HFF-Myc (cell line): ENCODE measurements around the gene VPS37C.

Source experiments
- DNase-seq: peaks from one replicate; pipeline ENCODE4 v3.0.0-alpha.2; 2011; ENCODE audit warnings: low read depth; ENCODE audit errors: extremely low read depth
- H3K4me3 ChIP-seq: replicated peaks from 2 replicates; pipeline ENCODE4 v1.5.1; 2011; ENCODE audit warnings: low read depth, mild to moderate bottlenecking, control low read depth, low read length
- TF ChIP-seq, protein P1 (sequence below): IDR thresholded peaks from 2 replicates; pipeline ENCODE4 v1.5.1; 2012; ENCODE audit warnings: mild to moderate bottlenecking, low read depth, low read length, control low read depth; ENCODE audit errors: missing control alignments

Gene VPS37C

DNA sequence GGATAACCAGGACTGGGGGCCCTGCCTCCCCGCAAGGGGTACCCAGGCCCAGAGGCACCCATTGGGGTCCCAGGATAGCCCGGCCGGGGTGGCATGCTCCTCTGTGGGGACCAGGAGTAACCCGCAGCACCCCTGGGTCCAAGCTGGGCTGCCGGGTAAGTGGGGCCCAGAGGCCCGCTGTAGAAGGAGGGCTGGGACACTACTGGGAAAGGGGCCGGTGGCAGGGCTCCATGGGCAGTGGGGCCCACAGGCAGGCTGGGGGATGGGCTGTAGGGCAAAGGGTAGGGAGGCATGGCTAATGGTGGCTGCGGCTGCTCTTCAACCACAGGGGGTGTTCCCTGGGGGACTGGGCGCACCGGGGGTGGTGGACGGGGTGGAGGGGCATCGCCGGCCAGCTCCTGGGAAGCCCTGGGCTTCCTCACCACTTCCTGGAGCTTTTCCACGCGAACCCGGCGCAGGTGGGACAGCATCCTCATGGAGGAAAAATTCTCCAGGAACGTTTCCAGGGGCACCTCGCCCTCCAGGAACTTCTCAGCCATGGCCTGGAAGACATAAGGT lies 29.1 kb downstream of the VPS37C start:
- no peak for DNase-seq
- H3K4me3 ChIP-seq, result no peak overlapping the region
- TF ChIP-seq, protein P1, sequence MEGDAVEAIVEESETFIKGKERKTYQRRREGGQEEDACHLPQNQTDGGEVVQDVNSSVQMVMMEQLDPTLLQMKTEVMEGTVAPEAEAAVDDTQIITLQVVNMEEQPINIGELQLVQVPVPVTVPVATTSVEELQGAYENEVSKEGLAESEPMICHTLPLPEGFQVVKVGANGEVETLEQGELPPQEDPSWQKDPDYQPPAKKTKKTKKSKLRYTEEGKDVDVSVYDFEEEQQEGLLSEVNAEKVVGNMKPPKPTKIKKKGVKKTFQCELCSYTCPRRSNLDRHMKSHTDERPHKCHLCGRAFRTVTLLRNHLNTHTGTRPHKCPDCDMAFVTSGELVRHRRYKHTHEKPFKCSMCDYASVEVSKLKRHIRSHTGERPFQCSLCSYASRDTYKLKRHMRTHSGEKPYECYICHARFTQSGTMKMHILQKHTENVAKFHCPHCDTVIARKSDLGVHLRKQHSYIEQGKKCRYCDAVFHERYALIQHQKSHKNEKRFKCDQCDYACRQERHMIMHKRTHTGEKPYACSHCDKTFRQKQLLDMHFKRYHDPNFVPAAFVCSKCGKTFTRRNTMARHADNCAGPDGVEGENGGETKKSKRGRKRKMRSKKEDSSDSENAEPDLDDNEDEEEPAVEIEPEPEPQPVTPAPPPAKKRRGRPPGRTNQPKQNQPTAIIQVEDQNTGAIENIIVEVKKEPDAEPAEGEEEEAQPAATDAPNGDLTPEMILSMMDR, result no peak

DNA sequence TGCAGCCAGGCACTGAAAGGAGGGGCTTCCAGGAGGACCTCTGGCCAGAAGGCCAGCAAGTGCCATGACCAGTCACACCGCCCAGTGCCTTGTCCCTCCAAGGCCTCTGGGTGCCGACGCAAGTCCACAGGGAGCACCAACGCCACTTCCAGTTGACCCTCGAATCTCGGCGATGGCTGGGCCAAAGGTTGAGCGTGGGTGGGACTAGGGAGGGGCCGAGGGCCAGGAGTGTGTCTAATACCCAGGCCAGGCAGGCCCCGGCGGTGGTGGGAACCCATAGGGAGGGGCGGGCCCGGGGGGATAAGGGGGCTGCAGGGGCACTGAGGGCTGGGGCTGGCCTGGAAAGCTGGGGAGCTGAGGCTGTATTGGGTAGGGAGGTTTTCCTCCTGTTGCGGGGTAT lies 29.6 kb downstream of the VPS37C start:
- no peak overlapping the region for H3K4me3 ChIP-seq
- TF ChIP-seq, protein P1, result no peak
- no peak for DNase-seq

DNA sequence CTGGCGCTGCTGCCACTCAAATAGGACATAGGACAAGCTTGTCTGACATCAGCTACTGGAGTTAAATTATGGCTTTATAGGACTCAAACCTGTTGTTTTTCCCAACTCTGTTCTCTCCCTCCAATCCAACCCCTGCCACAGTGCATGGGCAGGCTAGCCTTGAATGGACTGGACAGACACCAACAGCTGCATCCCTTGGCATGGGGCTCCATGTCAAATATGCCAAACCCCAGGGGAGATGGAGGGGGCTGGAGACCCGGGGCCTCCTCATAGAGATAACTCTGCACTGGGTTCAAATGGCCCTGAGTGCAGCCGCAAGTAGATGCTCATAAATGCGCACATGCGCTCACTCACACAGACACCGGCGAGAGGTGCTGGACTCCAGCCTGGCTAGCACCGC lies 30.0 kb downstream of the VPS37C start:
- no peak for DNase-seq
- TF ChIP-seq, protein P1, result no peak
- no peak overlapping the region for H3K4me3 ChIP-seq

DNA sequence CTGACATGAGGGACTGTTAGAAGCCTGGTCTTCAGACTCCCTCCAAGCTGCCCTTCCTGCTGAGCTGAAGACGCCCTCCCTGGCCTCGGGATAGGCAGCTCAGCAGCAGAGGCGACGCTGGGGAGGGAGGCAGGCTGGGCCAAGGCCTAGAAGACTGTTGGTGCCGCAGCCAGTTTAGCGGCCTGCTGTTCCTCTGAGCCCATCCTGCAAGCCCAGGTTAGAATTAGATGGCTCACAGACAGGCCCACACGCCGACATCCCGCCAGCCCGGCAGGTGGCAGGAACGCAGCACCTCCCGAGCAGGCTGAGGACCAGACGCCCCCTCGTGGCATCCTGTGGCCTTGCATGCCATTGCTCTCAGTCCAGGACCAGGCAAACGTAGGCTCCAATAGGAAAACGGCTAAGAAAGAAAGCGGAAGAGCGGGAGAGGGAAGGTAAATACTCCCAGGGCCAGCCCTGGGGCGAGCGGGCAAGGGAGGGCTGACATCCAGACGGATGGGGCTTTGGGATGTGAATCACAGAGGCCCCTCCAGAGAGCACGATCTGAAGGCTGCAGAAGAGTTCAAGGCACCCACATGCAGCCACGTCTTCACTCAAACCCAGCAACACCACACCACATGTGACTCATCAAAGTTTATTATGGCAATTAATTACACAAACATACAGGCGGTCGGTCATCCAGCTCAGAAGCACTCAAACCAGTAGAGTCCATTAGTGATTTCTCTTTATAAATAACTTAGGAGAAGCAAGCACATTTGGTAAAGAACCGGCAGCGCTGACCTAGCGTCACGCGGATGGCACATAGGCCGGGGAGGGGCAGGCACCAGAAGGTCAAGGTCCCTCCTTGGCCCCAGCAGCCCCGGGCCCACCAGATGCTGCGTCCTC lies 31.3 kb downstream of the VPS37C start:
- TF ChIP-seq, protein P1, result peak; percentile 100
- peak; percentile 84 for DNase-seq
- 0 out of 2 replicates have a peak overlapping the region, but pooled peaks have one; percentile 5 for H3K4me3 ChIP-seq

DNA sequence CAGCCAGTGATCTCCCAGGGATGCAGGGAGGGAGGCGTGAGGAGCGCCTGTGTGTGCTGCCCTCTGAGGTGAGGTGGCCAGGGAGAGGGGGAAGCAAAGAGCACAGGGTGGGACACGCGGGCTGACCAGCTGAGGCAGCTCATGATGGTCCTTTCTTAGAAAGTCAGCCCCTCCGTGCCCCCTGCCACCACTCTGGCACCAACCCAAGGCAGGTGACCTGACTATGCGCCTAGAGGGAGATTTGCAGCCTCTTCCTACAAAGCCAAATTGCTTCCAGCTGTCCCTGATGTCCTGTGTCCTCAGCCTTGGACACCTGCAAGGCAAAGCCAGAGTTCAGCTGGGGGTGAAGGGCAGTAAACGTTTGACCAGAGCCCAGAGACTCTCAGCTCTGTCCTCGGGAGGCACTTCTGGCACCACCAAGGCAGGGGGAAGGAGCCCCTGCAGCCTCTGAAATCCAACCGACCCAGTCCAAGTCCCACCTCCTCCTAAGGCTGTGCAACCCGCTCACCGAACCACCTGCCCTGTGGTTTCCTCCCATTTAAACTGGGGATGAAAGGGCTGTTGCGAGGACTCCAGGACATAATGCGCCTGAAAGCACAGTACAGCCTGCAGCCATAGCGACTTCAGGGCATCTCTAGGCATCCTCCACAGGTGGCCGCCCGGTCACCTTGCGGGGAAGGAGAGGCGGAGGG lies 32.1 kb downstream of the VPS37C start:
- TF ChIP-seq, protein P1, result no peak
- no peak overlapping the region for H3K4me3 ChIP-seq
- DNase-seq, result no peak

DNA sequence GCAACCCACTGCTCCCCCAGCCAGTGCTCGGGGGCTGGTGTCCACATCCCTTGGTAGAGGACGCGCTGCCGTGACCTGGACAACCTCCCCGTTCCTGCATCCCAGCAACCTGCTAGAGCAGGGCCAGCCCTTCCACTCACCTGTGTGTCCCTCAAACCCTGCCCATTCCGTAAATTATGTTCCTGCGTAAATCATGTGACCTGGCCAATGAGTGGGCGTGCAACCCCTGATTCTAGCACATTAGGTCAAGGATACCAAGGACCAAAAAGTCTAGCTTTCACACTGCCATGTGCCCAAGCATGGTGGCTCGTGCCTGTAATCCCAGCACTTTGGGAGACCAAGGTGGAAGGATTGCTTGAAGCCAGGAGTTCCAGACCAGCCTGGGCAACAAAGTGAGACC lies 33.2 kb downstream of the VPS37C start:
- DNase-seq, result no peak
- TF ChIP-seq, protein P1, result no peak
- no peak overlapping the region for H3K4me3 ChIP-seq
